ENCODE measurements around the gene PRKD2. TPM values are rescaled to one million over a fixed set of nuclear protein-coding genes. Genes with fewer than 3 reads are reported as not detected.
A peak's percentile ranks its signal among the peaks of the same experiment; 100 is the strongest.

PRKD2 gene
- polyA plus RNA-seq, 1 donor = 44.5 TPM

DNA sequence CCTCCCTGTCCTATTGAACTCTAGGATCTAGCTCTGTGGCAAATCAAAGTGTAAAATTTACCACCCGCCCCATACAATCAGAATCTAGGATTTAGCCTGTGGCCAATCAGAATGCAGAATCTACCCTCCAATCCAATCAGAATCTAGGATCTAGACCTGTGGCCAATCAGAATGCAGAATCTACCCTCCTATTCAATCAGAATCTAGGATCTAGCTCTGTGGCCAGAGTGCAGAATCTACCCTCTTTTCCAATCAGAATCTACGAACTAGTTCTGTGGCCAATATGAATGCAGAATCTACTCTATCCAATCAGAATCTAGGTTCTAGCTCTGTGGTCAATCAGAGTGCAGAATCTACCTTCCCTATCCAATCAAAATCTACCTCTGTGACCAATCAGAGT is 25.8 kb downstream of the PRKD2 start:
- DNase-seq = no peak
- Histone ChIP-seq H3K27ac (ENCODE audit: low read length) (no peak overlapping the region), H3K36me3 (ENCODE audit: control insufficient read depth, insufficient read depth, low read length) (peaks cover 83% of the 10 kb centered on the region), H3K9me3 (ENCODE audit: control insufficient read depth, low read depth, low read length) (no peaks in the 10 kb centered on the region), H3K4me1 (ENCODE audit: control insufficient read depth, insufficient read depth, low read length) (no peaks in the 10 kb centered on the region), H3K27me3 (ENCODE audit: control insufficient read depth, insufficient read depth, low read length) (no peaks in the 10 kb centered on the region), H3K4me3 (ENCODE audit: low read length) (no peak overlapping the region)
- WGBS (ENCODE audit: insufficient coverage, low lambda C conversion rate) = no CpG with 5 or more reads among the region's 2 CpGs

DNA sequence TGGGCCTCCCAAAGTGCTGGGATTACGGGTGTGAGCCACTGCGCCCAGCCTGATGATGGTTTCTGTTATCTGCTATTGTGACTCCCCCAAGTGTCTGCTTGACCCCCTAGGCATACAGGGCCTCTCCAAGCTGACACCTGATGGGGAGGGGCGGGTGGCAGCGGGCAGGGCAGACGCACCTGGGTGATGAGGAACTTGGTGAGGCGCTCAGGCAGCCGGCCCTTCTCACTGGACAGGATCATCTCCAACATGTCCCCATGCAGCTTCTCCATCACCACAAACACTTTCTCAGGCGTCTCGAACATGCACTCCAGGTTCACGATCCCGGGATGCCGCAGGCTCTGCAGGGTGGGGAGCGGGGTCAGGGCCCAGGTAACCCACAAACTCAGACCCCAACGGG is 27.6 kb downstream of the PRKD2 start:
- Histone ChIP-seq H3K27ac (ENCODE audit: low read length) (no peak overlapping the region), H3K9me3 (ENCODE audit: control insufficient read depth, low read depth, low read length) (no peaks in the 10 kb centered on the region), H3K36me3 (ENCODE audit: control insufficient read depth, insufficient read depth, low read length) (peaks cover 81% of the 10 kb centered on the region), H3K27me3 (ENCODE audit: control insufficient read depth, insufficient read depth, low read length) (no peaks in the 10 kb centered on the region), H3K4me1 (ENCODE audit: control insufficient read depth, insufficient read depth, low read length) (no peaks in the 10 kb centered on the region), H3K4me3 (ENCODE audit: low read length) (no peak overlapping the region)
- no peak for DNase-seq
- WGBS (ENCODE audit: insufficient coverage, low lambda C conversion rate) = no CpG with 5 or more reads among the region's 14 CpGs

DNA sequence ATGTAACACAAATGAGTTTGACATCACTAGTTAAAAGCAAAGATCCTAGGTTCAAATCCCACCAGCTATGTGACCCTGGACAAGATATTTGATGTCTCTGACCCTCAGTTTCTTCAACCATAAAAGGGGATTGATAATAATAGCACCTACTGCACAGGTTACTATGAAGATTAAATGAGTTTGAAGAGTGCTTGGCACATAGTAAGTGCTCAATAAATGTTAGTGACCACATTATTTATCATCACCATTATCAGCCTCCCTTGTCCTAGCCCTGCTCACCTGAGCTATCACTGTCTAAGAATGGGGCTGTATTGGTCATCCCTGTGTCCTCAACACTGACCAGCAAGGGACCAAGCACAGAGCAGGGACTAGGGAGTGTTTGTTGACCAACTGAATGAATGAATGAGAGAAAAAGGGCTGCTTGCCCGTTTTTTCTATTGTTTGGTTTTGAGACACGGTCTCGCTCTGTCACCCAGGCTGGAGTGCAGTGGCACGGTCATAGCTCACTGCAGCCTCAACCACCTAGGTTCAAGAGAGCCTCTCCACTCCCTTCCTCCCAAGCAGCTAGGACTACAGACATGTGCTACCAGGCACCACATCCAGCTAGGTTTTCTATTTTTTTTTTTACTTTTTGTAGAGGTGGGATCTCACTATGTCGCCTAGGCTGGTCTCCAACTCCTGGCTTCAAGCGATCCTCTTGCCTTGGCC is 29.3 kb downstream of the PRKD2 start:
- Histone ChIP-seq H3K36me3 (ENCODE audit: control insufficient read depth, insufficient read depth, low read length) (peaks cover 75% of the 10 kb centered on the region), H3K27ac (ENCODE audit: low read length) (no peak overlapping the region), H3K4me1 (ENCODE audit: control insufficient read depth, insufficient read depth, low read length) (no peaks in the 10 kb centered on the region), H3K27me3 (ENCODE audit: control insufficient read depth, insufficient read depth, low read length) (no peaks in the 10 kb centered on the region), H3K4me3 (ENCODE audit: low read length) (no peak overlapping the region), H3K9me3 (ENCODE audit: control insufficient read depth, low read depth, low read length) (no peaks in the 10 kb centered on the region)
- no peak for DNase-seq
- WGBS (ENCODE audit: insufficient coverage, low lambda C conversion rate) = 100% methylated on average over 1 of the region's 6 CpGs

DNA sequence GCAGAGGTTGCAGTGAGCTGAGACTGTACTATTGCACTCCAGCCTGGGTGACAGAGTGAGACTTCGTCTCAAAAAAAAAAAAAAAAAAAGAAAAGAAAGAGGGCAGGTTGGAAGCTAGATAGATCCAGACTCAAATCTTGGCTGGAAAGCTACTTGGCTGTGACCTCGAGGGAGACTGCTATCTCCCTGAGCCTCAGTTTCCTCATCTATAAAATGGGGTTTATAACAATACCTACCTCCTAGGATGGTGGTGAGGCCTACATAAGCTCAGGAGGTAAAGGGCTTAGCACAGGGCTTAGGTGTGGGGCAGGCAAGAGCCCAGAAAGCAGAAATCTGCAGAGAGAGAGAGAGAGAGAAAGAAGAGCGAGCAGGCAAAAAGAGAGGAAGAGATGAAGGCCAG is 31.7 kb downstream of the PRKD2 start:
- no peak for DNase-seq
- Histone ChIP-seq H3K27me3 (ENCODE audit: control insufficient read depth, insufficient read depth, low read length) (no peaks in the 10 kb centered on the region), H3K4me3 (ENCODE audit: low read length) (no peak overlapping the region), H3K9me3 (ENCODE audit: control insufficient read depth, low read depth, low read length) (no peaks in the 10 kb centered on the region), H3K36me3 (ENCODE audit: control insufficient read depth, insufficient read depth, low read length) (peaks cover 60% of the 10 kb centered on the region), H3K27ac (ENCODE audit: low read length) (no peak overlapping the region), H3K4me1 (ENCODE audit: control insufficient read depth, insufficient read depth, low read length) (no peaks in the 10 kb centered on the region)
- no CpG with 5 or more reads among the region's 3 CpGs for WGBS (ENCODE audit: insufficient coverage, low lambda C conversion rate)

DNA sequence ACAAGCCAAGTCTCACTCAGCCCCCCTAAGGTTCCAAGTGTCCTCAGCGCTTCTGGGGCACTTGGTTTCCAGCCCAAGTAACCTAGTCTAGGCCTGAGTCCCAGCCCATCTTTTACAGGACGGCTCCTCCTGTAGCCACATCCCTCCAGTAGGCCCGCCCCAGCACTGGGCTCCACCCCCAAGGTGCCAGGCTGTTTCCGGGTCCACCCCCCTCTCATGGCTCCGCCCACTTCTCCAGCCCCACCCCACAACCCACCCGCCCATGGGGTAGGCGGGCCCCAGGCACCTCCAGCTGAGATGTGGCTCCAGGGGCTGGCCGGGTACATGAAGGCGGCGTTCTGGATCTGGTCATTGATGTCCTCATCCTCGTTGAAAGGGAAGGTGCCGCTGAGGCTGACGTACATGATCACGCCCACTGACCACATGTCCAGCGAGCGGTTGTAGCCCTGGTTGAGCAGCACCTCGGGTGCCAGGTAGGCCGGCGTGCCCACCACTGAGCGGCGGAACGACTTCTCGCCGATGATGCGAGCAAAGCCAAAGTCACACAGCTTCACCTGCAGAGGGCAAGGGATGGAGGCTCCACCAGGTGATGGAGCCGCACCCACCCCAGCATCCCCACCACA is 38.7 kb downstream of the PRKD2 start:
- Histone ChIP-seq H3K27me3 (ENCODE audit: control insufficient read depth, insufficient read depth, low read length) (no peaks in the 10 kb centered on the region), H3K9me3 (ENCODE audit: control insufficient read depth, low read depth, low read length) (peaks cover 2% of the 10 kb centered on the region), H3K36me3 (ENCODE audit: control insufficient read depth, insufficient read depth, low read length) (peaks cover 72% of the 10 kb centered on the region), H3K27ac (ENCODE audit: low read length) (no peak overlapping the region), H3K4me3 (ENCODE audit: low read length) (no peak overlapping the region), H3K4me1 (ENCODE audit: control insufficient read depth, insufficient read depth, low read length) (no peaks in the 10 kb centered on the region)
- no CpG with 5 or more reads among the region's 26 CpGs for WGBS (ENCODE audit: insufficient coverage, low lambda C conversion rate)
- DNase-seq = no peak

DNA sequence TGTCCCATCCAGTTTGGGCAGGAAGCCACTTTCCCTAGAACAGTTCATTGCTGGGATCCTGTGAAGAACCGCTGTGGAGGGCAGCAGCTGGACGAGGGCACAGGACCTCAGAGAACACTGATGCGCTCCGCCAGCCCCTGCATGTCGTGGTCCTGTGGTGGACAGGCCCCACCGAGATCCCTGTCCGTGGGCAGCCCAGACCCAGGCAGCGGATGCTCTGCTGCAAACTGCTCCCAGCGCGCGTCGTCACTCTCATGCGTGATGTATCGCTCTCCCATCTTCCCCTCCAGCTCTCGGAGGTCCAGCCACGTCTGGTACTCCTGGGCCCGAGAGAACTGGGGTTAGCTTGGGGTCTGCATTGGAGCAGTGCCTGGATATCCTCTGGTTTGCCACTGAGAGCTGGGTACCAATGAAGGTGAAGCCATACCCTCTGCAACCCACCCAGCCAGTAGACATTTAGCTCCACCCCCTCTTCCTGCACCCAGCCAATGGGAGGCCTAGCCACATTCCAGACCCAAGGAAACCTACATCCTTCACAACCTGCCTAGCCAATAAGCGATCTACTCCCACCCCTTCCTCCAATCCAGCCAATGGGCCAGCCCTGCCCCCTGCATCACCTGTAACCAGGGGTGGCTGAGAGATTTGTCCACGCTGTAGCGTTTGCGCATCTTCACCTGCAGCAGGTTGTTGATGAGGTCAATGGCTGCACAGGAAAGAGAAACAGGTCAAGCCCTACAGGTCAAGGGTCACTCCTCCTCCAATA is 42.3 kb downstream of the PRKD2 start:
- no CpG with 5 or more reads among the region's 21 CpGs for WGBS (ENCODE audit: insufficient coverage, low lambda C conversion rate)
- Histone ChIP-seq H3K4me1 (ENCODE audit: control insufficient read depth, insufficient read depth, low read length) (no peaks in the 10 kb centered on the region), H3K27ac (ENCODE audit: low read length) (no peak overlapping the region), H3K27me3 (ENCODE audit: control insufficient read depth, insufficient read depth, low read length) (no peaks in the 10 kb centered on the region), H3K9me3 (ENCODE audit: control insufficient read depth, low read depth, low read length) (peaks cover 2% of the 10 kb centered on the region), H3K36me3 (ENCODE audit: control insufficient read depth, insufficient read depth, low read length) (peaks cover 58% of the 10 kb centered on the region), H3K4me3 (ENCODE audit: low read length) (no peak overlapping the region)
- peak in 1 of 2 donors; percentile 31 for DNase-seq

DNA sequence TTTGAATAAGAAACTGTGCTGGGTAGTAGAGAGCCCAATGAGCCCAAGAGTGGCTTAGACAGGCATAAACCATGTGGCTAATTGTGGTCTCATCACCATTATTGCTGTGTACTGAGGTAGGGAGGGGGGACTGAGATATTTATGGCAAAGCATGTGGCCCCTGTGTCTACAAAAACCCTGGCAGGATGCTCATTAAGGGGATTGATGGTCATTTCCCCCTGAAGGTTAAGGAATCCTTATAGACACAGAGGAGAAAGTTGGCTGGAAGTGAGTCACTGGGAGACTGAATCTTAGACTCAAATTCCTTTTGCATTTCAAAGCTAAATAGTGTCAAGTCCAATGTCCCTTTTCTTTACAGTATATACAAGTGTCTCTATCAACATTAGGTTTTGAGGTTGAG is 46.1 kb downstream of the PRKD2 start:
- no peaks in the 10 kb centered on the region for H3K4me1 ChIP-seq (ENCODE audit: control insufficient read depth, insufficient read depth, low read length)
- H3K27ac ChIP-seq (ENCODE audit: low read length) = no peak overlapping the region

DNA sequence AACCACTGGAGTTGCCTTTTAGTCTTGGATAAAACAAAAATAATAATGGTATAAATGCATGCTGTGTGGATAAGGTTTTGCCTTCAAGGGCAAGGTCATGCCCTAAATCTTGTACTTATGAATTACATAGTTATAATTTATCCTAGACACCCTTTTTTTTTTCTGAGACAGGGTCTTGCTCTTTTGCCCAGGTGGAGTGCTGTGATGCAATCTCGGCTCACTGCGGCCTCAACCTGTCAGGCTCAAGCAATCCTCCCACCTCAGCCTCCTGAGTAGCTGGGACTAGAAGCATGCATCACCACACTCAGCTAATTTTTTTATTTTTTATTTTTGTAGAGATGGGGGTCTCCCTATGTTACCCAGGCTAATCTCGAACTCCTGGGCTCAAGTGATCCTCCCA is 48.3 kb downstream of the PRKD2 start:
- H3K4me3 ChIP-seq (ENCODE audit: low read length) = no peak overlapping the region
- H3K27ac ChIP-seq (ENCODE audit: low read length) = no peak overlapping the region
- H3K36me3 ChIP-seq (ENCODE audit: control insufficient read depth, insufficient read depth, low read length) = peaks cover 9% of the 10 kb centered on the region
- no peaks in the 10 kb centered on the region for H3K9me3 ChIP-seq (ENCODE audit: control insufficient read depth, low read depth, low read length)
- no peaks in the 10 kb centered on the region for H3K27me3 ChIP-seq (ENCODE audit: control insufficient read depth, insufficient read depth, low read length)
- no peak for DNase-seq
- WGBS (ENCODE audit: insufficient coverage, low lambda C conversion rate) = no CpG with 5 or more reads among the region's 3 CpGs
- no peaks in the 10 kb centered on the region for H3K4me1 ChIP-seq (ENCODE audit: control insufficient read depth, insufficient read depth, low read length)

More for the DNA sequence above, 46.1 kb downstream of the PRKD2 start:
- H3K36me3 ChIP-seq (ENCODE audit: control insufficient read depth, insufficient read depth, low read length) = peaks cover 26% of the 10 kb centered on the region
- H3K4me3 ChIP-seq (ENCODE audit: low read length) = no peak overlapping the region
- H3K9me3 ChIP-seq (ENCODE audit: control insufficient read depth, low read depth, low read length) = no peaks in the 10 kb centered on the region
- no peaks in the 10 kb centered on the region for H3K27me3 ChIP-seq (ENCODE audit: control insufficient read depth, insufficient read depth, low read length)
- DNase-seq = no peak

DNA sequence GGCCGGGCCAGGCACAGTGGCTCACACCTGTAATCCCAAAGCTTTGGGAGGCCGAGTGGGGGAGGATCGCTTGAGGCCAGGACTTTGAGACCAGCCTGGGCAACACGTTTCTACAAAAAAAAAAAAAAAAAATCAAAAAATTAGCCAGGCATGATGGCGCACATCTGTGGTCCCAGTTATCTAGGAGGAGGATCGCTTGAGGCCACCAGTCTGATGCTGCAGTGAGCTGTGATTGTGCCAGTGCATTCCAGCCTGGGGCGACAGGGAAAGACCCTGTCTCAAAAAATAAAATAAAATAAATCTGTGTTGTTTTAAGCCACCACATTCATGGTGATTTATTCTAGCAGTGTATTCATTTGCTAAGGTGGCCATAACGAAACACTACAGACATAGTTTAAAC is 51.8 kb downstream of the PRKD2 start:
- Histone ChIP-seq H3K27ac (ENCODE audit: low read length) (no peak overlapping the region), H3K4me3 (ENCODE audit: low read length) (no peak overlapping the region), H3K9me3 (ENCODE audit: control insufficient read depth, low read depth, low read length) (peaks cover 4% of the 10 kb centered on the region), H3K36me3 (ENCODE audit: control insufficient read depth, insufficient read depth, low read length) (no peaks in the 10 kb centered on the region), H3K27me3 (ENCODE audit: control insufficient read depth, insufficient read depth, low read length) (peaks cover 6% of the 10 kb centered on the region), H3K4me1 (ENCODE audit: control insufficient read depth, insufficient read depth, low read length) (peaks cover 11% of the 10 kb centered on the region)
- WGBS (ENCODE audit: insufficient coverage, low lambda C conversion rate) = 100% methylated on average over 2 of the region's 8 CpGs
- no peak for DNase-seq

DNA sequence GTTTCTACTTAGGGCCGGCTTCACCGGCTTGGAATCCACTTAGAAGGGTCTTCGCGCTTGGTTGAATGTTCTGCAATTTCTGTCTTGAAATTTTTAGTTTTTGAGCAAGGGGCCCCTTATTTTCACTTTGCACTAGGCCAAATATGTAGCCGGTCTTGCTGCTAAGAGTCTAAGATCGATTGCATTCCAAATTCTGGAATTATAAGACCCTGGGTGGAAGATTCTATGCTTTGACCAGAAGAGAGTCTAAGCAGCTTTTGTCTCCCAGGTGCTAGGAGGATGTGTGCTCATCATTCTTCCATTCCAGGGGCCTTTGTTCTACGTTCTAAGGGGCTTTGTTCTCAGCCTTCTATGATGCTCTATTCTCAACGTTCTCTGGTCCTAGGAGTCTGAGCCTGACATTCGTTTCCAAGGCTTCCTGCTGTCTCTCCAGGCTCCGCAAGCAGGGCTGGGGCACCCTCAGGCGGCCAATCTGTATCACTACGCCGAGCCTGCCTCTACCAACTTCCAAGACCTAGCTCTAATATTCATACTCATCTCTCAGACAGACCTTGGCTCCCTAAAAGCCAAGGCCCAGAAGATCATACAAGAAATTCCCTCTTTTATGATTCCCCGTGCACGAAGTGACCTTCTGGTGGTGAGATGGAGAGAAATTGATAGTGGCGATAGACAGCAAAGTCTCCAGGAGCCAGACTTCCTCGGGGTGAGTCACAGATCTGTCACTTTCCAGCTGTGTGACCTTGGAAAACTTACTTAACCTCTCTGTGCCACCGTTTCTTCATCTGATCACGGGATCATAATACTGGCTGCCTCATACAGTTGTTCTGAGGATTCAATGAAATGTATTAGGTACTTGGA is 55.0 kb downstream of the PRKD2 start:
- WGBS (ENCODE audit: insufficient coverage, low lambda C conversion rate) = no CpG with 5 or more reads among the region's 19 CpGs
- Histone ChIP-seq H3K4me1 (ENCODE audit: control insufficient read depth, insufficient read depth, low read length) (peaks cover 14% of the 10 kb centered on the region), H3K4me3 (ENCODE audit: low read length) (peak overlapping the region; percentile 39), H3K27ac (ENCODE audit: low read length) (peak overlapping the region; percentile 67), H3K27me3 (ENCODE audit: control insufficient read depth, insufficient read depth, low read length) (peaks cover 32% of the 10 kb centered on the region), H3K36me3 (ENCODE audit: control insufficient read depth, insufficient read depth, low read length) (no peaks in the 10 kb centered on the region), H3K9me3 (ENCODE audit: control insufficient read depth, low read depth, low read length) (peaks cover 4% of the 10 kb centered on the region)
- peak; percentile 77 to 82 for DNase-seq
